Upper lobe of right lung (tissue), 1 donor: ENCODE measurements around the gene KCMF1. TPM values are rescaled to one million over a fixed set of nuclear protein-coding genes. Genes with fewer than 3 reads are reported as not detected.

Source experiments
- ATAC-seq: fragments of 200-7000 bp; cut with Tn5 transposase; one replicate; pipeline ENCODE4 v1.9.1; 2020; ENCODE audit warnings: mild to moderate bottlenecking, moderate library complexity
- DNase-seq: peaks from one replicate; pipeline ENCODE4 v3.0.0-alpha.2; 2020
- H3K27ac ChIP-seq: fragments of 200-600 bp; one replicate; pipeline ENCODE4 v1.8.0; 2022
- H3K27me3 ChIP-seq: fragments of 200-600 bp; one replicate; pipeline ENCODE4 v1.8.0; 2022; ENCODE audit warnings: mild to moderate bottlenecking
- H3K36me3 ChIP-seq: fragments of 200-600 bp; one replicate; pipeline ENCODE4 v1.8.0; 2022
- H3K4me1 ChIP-seq: fragments of 200-600 bp; one replicate; pipeline ENCODE4 v1.8.0; 2022
- H3K4me3 ChIP-seq: fragments of 200-600 bp; one replicate; pipeline ENCODE4 v1.8.0; 2022; ENCODE audit warnings: mild to moderate bottlenecking
- H3K9me3 ChIP-seq: fragments of 200-600 bp; one replicate; pipeline ENCODE4 v1.8.0; 2022
- CTCF ChIP-seq: fragments of 200-600 bp; IDR thresholded peaks from one replicate; pipeline ENCODE4 v1.8.0; 2022; ENCODE audit warnings: antibody characterized with exemption
- intact Hi-C: fragments of 100-400 bp; cut with DNase I; formaldehyde crosslinking; loops from one replicate; pipeline ENCODE4 v1.11.0; 2022
- total RNA-seq: library from RNA; stranded (reverse); fragmentation: NEBNext Ultra II Directional; extraction: Animal tissue kit (Norgen Biotek cat#: 25700); gene quantifications from one replicate; pipeline ENCODE4 v1.2.1, GENCODE V29; 2021
- donor health status: DM: no; HTN: yes; CAD: no; lungs with severe emphysema.

Gene KCMF1
- total RNA-seq, 1 donor from 2014 or later = 72.9 TPM

DNA sequence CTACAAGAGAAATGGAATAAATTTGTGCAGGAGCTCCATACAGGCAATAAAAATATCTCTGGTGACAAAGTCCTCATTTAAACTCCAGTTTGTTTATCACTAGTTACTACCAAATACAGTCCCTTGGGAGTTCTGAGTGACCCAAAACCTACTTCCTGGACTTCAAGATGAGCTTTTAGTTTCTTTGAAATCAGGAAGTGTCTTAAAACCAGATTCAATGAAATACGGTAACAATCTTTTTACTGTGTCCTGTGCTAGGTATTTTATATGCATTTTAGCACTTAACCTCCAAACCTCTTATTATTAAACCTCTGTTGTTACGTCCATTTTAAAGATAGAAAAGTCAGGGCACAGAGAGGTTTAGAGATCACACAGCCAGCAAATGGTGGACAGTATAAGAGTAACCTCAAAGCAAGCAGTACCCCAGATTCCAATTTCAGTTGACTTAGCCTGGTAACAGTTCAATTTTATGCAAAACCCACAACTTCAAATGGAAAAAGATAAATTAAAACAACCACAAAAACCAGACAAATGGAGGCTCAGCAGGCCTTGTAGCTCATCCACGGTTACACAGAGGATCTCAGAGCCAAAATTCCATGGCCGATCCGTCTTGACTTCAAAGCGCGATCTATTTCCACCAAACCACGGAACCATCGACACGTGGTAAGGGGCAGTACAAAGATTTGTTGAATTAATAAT, 1.3 kb upstream of the KCMF1 start:
- no peaks in the 10 kb centered on the region for H3K36me3 ChIP-seq
- H3K4me1 ChIP-seq = peaks cover 31% of the 10 kb centered on the region
- H3K9me3 ChIP-seq = no peaks in the 10 kb centered on the region
- peak overlapping the region; percentile 75 for H3K4me3 ChIP-seq
- ATAC-seq (no peak), DNase-seq (no peak)
- H3K27ac ChIP-seq = peak overlapping the region; percentile 92
- no peaks in the 10 kb centered on the region for H3K27me3 ChIP-seq
- no peak for TF ChIP-seq CTCF
- intact Hi-C loops = no loop called here

DNA sequence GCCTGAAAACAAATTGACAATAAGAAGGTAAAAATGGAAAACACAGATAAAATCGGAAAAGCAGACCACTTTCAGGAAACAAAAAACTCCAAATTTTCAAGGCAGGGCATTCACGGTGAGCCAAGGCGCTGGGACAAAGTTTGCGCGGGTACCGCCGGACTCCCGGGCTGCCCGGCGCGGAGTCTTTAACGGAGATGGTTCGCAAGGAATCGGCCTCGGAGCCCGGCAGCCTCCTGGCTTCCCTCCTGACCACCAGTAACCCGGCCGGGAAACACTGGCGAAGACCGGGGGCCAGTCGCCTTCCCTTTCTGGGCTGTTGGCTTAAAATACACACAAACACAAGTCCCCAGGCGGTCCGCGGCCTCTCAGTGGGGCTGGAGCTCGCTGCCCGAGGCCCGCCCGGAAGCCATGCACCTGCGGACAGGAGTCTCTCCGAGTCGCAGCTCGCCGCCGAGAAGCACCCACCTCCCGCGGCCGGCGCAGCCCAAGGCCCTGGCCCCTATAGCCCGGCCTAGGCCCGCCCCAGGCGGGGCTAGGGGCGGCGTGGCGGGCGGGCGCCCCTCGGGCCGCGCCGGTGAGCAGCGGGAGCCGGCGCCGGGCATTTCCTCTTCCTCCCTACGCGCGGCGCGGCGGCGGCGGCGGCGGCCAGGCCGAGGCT, 622 bp upstream of the KCMF1 start:
- intact Hi-C loops = no loop called here
- peak overlapping the region; percentile 75 for H3K4me3 ChIP-seq
- H3K36me3 ChIP-seq = no peaks in the 10 kb centered on the region
- peak overlapping the region; percentile 92 for H3K27ac ChIP-seq
- H3K27me3 ChIP-seq = no peaks in the 10 kb centered on the region
- peaks cover 38% of the 10 kb centered on the region for H3K4me1 ChIP-seq
- DNase-seq (peak; percentile 89), ATAC-seq (peak; percentile 75)
- no peak for TF ChIP-seq CTCF
- H3K9me3 ChIP-seq = no peaks in the 10 kb centered on the region

DNA sequence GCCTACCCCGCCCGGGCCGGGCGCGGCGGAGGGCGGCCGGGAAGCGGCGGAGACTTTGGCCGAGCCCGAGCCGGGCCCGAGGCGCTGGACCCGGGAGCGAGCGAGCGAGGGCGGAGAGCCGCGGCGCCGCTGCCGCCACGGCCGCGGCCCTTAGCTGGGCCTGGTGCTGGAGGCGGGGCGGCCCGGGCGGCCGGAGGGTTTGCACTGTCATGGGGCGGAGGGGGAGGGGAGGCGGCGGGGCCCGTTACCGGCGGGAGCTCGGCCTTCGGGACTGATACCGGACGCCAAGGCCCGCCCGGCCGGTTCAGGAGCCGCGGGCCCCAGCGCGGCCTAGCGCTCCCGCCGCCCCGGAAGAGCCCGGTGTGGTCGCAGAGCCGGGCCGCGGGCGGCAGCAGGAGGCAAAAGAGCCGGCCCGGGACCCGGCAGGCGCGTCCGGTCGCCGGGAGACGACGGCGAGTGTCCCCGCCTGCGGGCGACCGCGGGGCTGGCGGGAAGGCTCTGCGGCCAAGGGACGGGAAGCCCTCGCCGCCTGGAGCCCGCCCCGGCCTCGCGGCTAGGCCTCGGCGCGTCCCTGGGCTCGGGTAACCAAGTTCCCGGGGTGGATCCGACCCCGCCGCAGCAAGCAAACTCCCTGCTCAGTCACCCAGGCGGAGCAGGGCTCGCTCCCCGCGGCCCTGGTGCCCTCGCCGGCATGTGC, 697 bp downstream of the KCMF1 start:
- Histone ChIP-seq H3K9me3 (no peaks in the 10 kb centered on the region), H3K4me3 (peak overlapping the region; percentile 76), H3K27ac (peak overlapping the region; percentile 93), H3K27me3 (no peaks in the 10 kb centered on the region), H3K36me3 (no peaks in the 10 kb centered on the region), H3K4me1 (peaks cover 51% of the 10 kb centered on the region)
- no peak for TF ChIP-seq CTCF
- intact Hi-C loops = no loop called here
- ATAC-seq (peak; percentile 66), DNase-seq (peak; percentile 87)

DNA sequence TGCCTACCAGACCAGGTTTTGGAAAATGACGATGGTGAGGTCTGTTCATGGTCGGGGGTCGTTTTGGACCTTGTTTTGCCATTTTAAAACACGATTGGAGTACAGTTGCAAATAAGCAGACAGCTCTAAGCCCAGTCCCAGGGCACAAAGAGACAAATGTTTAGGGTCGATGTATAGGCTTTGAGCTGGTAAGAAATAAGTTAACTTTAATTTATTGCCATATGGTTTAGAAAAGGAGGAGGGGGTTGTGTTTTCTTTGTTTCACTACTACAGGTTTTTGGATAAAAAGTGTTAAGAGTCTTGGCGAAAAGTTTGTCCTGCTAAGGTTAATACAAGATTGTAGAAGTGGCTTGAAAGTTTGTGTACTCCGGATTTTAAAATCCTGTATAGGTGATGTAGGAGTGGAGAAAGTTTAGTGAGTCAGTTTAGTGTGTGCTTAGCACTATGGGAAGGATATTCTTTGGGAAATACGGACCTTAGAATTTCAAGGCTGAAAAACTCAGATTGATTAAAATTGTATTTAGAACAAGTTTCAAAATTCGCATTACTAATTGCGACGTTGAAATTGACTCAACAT, 1.3 kb downstream of the KCMF1 start:
- Histone ChIP-seq H3K27me3 (no peaks in the 10 kb centered on the region), H3K27ac (peak overlapping the region; percentile 93), H3K4me3 (peak overlapping the region; percentile 76), H3K9me3 (no peaks in the 10 kb centered on the region), H3K36me3 (peaks cover 3% of the 10 kb centered on the region), H3K4me1 (peaks cover 52% of the 10 kb centered on the region)
- ATAC-seq (no peak), DNase-seq (no peak)
- TF ChIP-seq CTCF = no peak
- intact Hi-C loops = no loop called here

- DNase-seq (no peak), ATAC-seq (no peak)
- Histone ChIP-seq H3K36me3 (peaks cover 7% of the 10 kb centered on the region), H3K27ac (peak overlapping the region; percentile 93), H3K4me1 (peaks cover 52% of the 10 kb centered on the region), H3K27me3 (no peaks in the 10 kb centered on the region), H3K9me3 (no peaks in the 10 kb centered on the region), H3K4me3 (peak overlapping the region; percentile 76)
- intact Hi-C loops = no loop called here
- no peak for TF ChIP-seq CTCF
These were observed 2.0 kb downstream of the KCMF1 start for GRCh38 chr2:84972932-84973331.
